DND-41 (cell line): ENCODE results near the gene SLC29A4.
A peak's percentile ranks its signal among the peaks of the same experiment; 100 is the strongest.

ENCODE experiments used
- ATAC-seq: fragments of 200-7000 bp; cut with Tn5 transposase; 3 replicates; pipeline ENCODE4 v1.9.1; 2021; ENCODE audit warnings: low read depth; ENCODE audit not compliant: insufficient read depth
- DNase-seq: peaks from one replicate; pipeline ENCODE4 v3.0.0-alpha.2; 2020
- H2AFZ ChIP-seq: 2 replicates; pipeline ENCODE4 v1.6.0; 2012; ENCODE audit warnings: low read depth, low read length
- H3K27ac ChIP-seq: 2 replicates; pipeline ENCODE4 v1.5.1; 2012; ENCODE audit warnings: low read length, inconsistent platforms
- H3K27me3 ChIP-seq: fragments of 200-600 bp; sonication (generic); 2 replicates; pipeline ENCODE4 v1.6.0; 2012; ENCODE audit warnings: low read length, mild to moderate bottlenecking, inconsistent platforms; ENCODE audit not compliant: insufficient read depth, poor library complexity
- H3K36me3 ChIP-seq: 2 replicates; pipeline ENCODE4 v1.5.1; 2012; ENCODE audit warnings: low read length, inconsistent platforms; ENCODE audit not compliant: insufficient read depth
- H3K4me1 ChIP-seq: 2 replicates; pipeline ENCODE4 v1.5.1; 2012; ENCODE audit warnings: mild to moderate bottlenecking, low read length; ENCODE audit not compliant: insufficient read depth
- H3K4me2 ChIP-seq: 2 replicates; pipeline ENCODE4 v1.6.0; 2012; ENCODE audit warnings: mild to moderate bottlenecking, moderate library complexity, low read length, inconsistent platforms; ENCODE audit not compliant: insufficient read depth
- H3K4me3 ChIP-seq, 2 experiments: fragments of 200-600 bp in 1 of 2; shearing (Covaris generic) in 1 of 2; 2 replicates each; pipeline ENCODE4 v1.5.1; 2012 to 2016; ENCODE audit warnings: inconsistent platforms in 2 of 2, low read length in 2 of 2, mild to moderate bottlenecking in 2 of 2, low read depth in 1 of 2, moderate library complexity in 1 of 2
- H3K79me2 ChIP-seq: 2 replicates; pipeline ENCODE4 v1.6.0; 2012; ENCODE audit warnings: low read length, inconsistent platforms; ENCODE audit not compliant: insufficient read depth
- H3K9ac ChIP-seq: 2 replicates; pipeline ENCODE4 v1.6.0; 2012; ENCODE audit warnings: low read depth, mild to moderate bottlenecking, inconsistent platforms, low read length, moderate library complexity
- H3K9me3 ChIP-seq: 2 replicates; pipeline ENCODE4 v1.5.1; 2012; ENCODE audit warnings: low read length, moderate library complexity, mild to moderate bottlenecking, inconsistent platforms; ENCODE audit not compliant: insufficient read depth, severe bottlenecking
- H4K20me1 ChIP-seq: 2 replicates; pipeline ENCODE4 v1.6.0; 2012; ENCODE audit warnings: low read length; ENCODE audit not compliant: insufficient read depth
- CTCF ChIP-seq: IDR thresholded peaks from 2 replicates; pipeline ENCODE4 v1.5.1; 2012; ENCODE audit warnings: borderline replicate concordance, low read length, moderate library complexity, mild to moderate bottlenecking; ENCODE audit not compliant: poor library complexity, severe bottlenecking; ENCODE audit errors: extremely low read depth
- EZH2 ChIP-seq: IDR thresholded peaks from 3 replicates; pipeline ENCODE4 v1.6.1; 2012; ENCODE audit warnings: borderline replicate concordance, low read depth, mild to moderate bottlenecking, moderate library complexity, low read length, inconsistent platforms; ENCODE audit not compliant: severe bottlenecking

SLC29A4 gene

GRCh38 chr7:5348134-5349004, 65.6 kb downstream of the SLC29A4 start:
- Histone ChIP-seq H4K20me1 (peaks cover 20% of the 10 kb centered on the region), H3K36me3 (peaks cover 78% of the 10 kb centered on the region), H3K79me2 (peaks cover 15% of the 10 kb centered on the region), H3K9ac (no peak overlapping the region), H3K4me1 (no peaks in the 10 kb centered on the region), H3K9me3 (peaks cover 21% of the 10 kb centered on the region), H2AFZ (no peak overlapping the region), H3K27ac (no peak overlapping the region), H3K4me2 (no peak overlapping the region), H3K4me3 (no peak overlapping the region), H3K27me3 (no peaks in the 10 kb centered on the region)
- no peak for TF ChIP-seq EZH2
- TF ChIP-seq CTCF, result peak; percentile 9
- peak; percentile 29; the same call in 1 of the 3 replicates for ATAC-seq
- DNase-seq, result no peak

- Histone ChIP-seq H3K36me3 (peaks cover 77% of the 10 kb centered on the region), H3K9me3 (peaks cover 15% of the 10 kb centered on the region), H4K20me1 (peaks cover 26% of the 10 kb centered on the region), H3K4me1 (no peaks in the 10 kb centered on the region), H3K9ac (no peak overlapping the region), H3K79me2 (peaks cover 21% of the 10 kb centered on the region), H3K4me3 (no peak overlapping the region), H3K4me2 (no peak overlapping the region), H2AFZ (no peak overlapping the region), H3K27ac (no peak overlapping the region), H3K27me3 (no peaks in the 10 kb centered on the region)
- ATAC-seq, result no peak
- TF ChIP-seq CTCF (no peak), EZH2 (no peak)
- no peak for DNase-seq
Observed at GRCh38 chr7:5349005-5349380, 66.2 kb downstream of the SLC29A4 start.

GRCh38 chr7:5349437-5350173, 66.9 kb downstream of the SLC29A4 start:
- Histone ChIP-seq H2AFZ (no peak overlapping the region), H4K20me1 (peaks cover 32% of the 10 kb centered on the region), H3K27me3 (no peaks in the 10 kb centered on the region), H3K79me2 (peaks cover 26% of the 10 kb centered on the region), H3K4me1 (no peaks in the 10 kb centered on the region), H3K27ac (no peak overlapping the region), H3K9me3 (peaks cover 9% of the 10 kb centered on the region), H3K36me3 (peaks cover 76% of the 10 kb centered on the region), H3K9ac (no peak overlapping the region), H3K4me3 (no peak overlapping the region), H3K4me2 (no peak overlapping the region)
- ATAC-seq (no peak), DNase-seq (no peak)
- no peak for TF ChIP-seq CTCF
- TF ChIP-seq EZH2, result no peak
